ENCODE data around the gene NPPA.

GRCh38 chr1:11842154-11843041, 5.2 kb downstream of the NPPA start:
- TF ChIP-seq CTCF (IDR thresholded peaks at IDR 0.05) (no peak), ZFX (IDR thresholded peaks at IDR 0.05; ENCODE audit: borderline replicate concordance) (no peak)

Measured in 22Rv1 (cell line).